Measurements from ENCODE around the gene COL1A1.

COL1A1 gene

GRCh38 chr17:50239937-50240336 is 38.5 kb upstream of the COL1A1 start:
- Histone ChIP-seq H3K4me2 (ENCODE audit: low read length) (no peak overlapping the region), H3K4me1 (no peaks in the 10 kb centered on the region), H3K9me3 (ENCODE audit: control insufficient read depth, low read length) (no peaks in the 10 kb centered on the region), H3K36me3 (ENCODE audit: control insufficient read depth, insufficient read depth, low read length) (no peaks in the 10 kb centered on the region), H3K27me3 (ENCODE audit: control insufficient read depth, insufficient read depth, low read length) (no peaks in the 10 kb centered on the region), H2AFZ (no peak overlapping the region), H3K27ac (no peak overlapping the region), H3K79me2 (no peaks in the 10 kb centered on the region), H3K9ac (no peak overlapping the region), H3K4me3 (ENCODE audit: low read depth, low read length) (no peak overlapping the region)
- TF ChIP-seq CTCF (IDR thresholded peaks at IDR 0.05), result no peak

DNA sequence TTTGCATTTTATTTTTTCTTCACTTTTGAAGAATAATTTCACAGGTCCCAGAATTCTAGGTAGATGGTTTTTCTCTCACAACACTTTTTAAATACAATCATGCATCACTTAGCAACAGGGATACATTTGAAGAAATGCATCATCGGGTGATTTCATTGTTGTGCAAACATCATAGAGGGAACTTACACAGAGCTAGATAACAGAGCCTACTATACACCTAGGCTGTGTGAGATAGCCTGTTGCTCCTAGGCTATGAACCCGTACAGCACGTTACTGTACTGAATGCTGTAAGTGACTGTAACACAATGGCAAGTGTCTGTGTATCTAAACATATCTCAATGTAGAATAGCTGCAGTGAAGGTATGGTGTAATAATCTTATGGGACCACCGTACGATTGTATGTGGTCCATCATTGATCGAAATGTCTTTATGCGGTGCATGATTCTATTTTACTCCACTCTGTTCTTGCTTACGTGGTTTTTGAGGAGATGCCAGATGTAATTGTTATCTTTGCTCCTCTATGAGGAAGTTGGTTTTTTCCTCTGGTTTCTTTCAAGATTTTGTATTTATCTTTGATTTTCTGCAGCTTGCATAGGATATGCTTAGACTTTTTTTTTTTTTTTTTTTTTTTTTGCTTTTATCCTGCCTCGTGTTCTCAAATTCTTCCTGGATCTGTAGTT is 37.3 kb upstream of the COL1A1 start:
- Histone ChIP-seq H3K36me3 (ENCODE audit: control insufficient read depth, insufficient read depth, low read length) (no peaks in the 10 kb centered on the region), H3K27ac (no peak overlapping the region), H2AFZ (no peak overlapping the region), H3K79me2 (no peaks in the 10 kb centered on the region), H3K4me2 (ENCODE audit: low read length) (no peak overlapping the region), H3K4me3 (ENCODE audit: low read depth, low read length) (no peak overlapping the region), H3K4me1 (no peaks in the 10 kb centered on the region), H3K27me3 (ENCODE audit: control insufficient read depth, insufficient read depth, low read length) (no peaks in the 10 kb centered on the region), H3K9me3 (ENCODE audit: control insufficient read depth, low read length) (no peaks in the 10 kb centered on the region), H3K9ac (no peak overlapping the region)
- no peak for TF ChIP-seq CTCF (IDR thresholded peaks at IDR 0.05)

- Histone ChIP-seq H3K4me1 (no peaks in the 10 kb centered on the region), H3K9me3 (ENCODE audit: control insufficient read depth, low read length) (no peaks in the 10 kb centered on the region), H3K27ac (no peak overlapping the region), H3K4me3 (ENCODE audit: low read depth, low read length) (no peak overlapping the region), H3K79me2 (no peaks in the 10 kb centered on the region), H2AFZ (no peak overlapping the region), H3K36me3 (ENCODE audit: control insufficient read depth, insufficient read depth, low read length) (no peaks in the 10 kb centered on the region), H3K4me2 (ENCODE audit: low read length) (no peak overlapping the region), H3K27me3 (ENCODE audit: control insufficient read depth, insufficient read depth, low read length) (no peaks in the 10 kb centered on the region), H3K9ac (no peak overlapping the region)
- TF ChIP-seq CTCF (IDR thresholded peaks at IDR 0.05), result no peak
Measured at GRCh38 chr17:50237901-50238300, 36.5 kb upstream of the COL1A1 start.

- TF ChIP-seq CTCF (IDR thresholded peaks at IDR 0.05), result no peak
- Histone ChIP-seq H3K9ac (no peak overlapping the region), H3K79me2 (no peaks in the 10 kb centered on the region), H3K27ac (no peak overlapping the region), H3K9me3 (ENCODE audit: control insufficient read depth, low read length) (no peaks in the 10 kb centered on the region), H3K4me3 (ENCODE audit: low read depth, low read length) (no peak overlapping the region), H3K36me3 (ENCODE audit: control insufficient read depth, insufficient read depth, low read length) (no peaks in the 10 kb centered on the region), H3K4me2 (ENCODE audit: low read length) (no peak overlapping the region), H2AFZ (no peak overlapping the region), H3K27me3 (ENCODE audit: control insufficient read depth, insufficient read depth, low read length) (no peaks in the 10 kb centered on the region), H3K4me1 (no peaks in the 10 kb centered on the region)
Measured at GRCh38 chr17:50234581-50234980, 33.1 kb upstream of the COL1A1 start.

DNA sequence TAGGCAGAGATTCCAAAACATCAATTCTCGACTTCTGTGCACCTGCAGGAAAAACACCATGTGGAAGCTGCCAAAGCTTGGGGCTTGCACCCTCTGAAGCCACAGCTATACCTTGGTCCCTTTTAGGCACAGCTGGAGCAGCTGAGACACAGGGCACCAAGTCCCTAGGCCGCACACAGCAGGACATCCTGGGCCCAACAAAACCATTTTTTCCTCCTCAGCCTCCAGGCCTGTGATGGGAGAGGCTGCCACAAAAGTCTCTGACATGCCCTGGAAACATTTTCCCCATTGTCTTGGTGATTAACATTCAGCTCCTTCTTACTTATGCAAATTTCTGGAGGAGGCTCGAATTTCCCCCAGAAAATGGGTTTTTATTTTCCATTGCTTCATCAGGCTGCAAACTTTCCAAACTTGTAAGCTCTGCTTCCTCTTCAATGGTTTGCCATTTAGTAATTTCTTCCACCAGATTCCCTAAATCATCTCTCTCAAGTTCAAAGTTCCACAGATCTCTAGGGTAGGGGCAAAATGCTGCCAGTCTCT is 24.3 kb upstream of the COL1A1 start:
- Histone ChIP-seq H3K79me2 (no peaks in the 10 kb centered on the region), H3K9ac (no peak overlapping the region), H3K36me3 (ENCODE audit: control insufficient read depth, insufficient read depth, low read length) (no peaks in the 10 kb centered on the region), H3K9me3 (ENCODE audit: control insufficient read depth, low read length) (no peaks in the 10 kb centered on the region), H3K4me2 (ENCODE audit: low read length) (no peak overlapping the region), H3K4me1 (no peaks in the 10 kb centered on the region), H3K27ac (no peak overlapping the region), H2AFZ (no peak overlapping the region), H3K4me3 (ENCODE audit: low read depth, low read length) (no peak overlapping the region), H3K27me3 (ENCODE audit: control insufficient read depth, insufficient read depth, low read length) (no peaks in the 10 kb centered on the region)
- no peak for TF ChIP-seq CTCF (IDR thresholded peaks at IDR 0.05)

Measured in parathyroid adenoma (tissue), 2 donors.